SU-DHL-6 (cell line): ENCODE measurements around the gene GRIK1.

Experiments
- EZH2phosphoT487 ChIP-seq: fragments of 200-600 bp; sonication (generic), shearing (Covaris generic); conservative IDR thresholded peaks from 2 replicates; pipeline ENCODE4 v1.6.1; 2018; ENCODE audit warnings: mild to moderate bottlenecking, antibody characterized with exemption, low read length, moderate library complexity, mixed read lengths
- TF ChIP-seq, protein P1 (sequence below): fragments of 200-600 bp; sonication (generic); IDR thresholded peaks from one replicate; pipeline ENCODE4 v1.5.1; 2017; ENCODE audit warnings: antibody characterized with exemption, mild to moderate bottlenecking, low read length, moderate library complexity; ENCODE audit not compliant: insufficient read depth, poor library complexity, severe bottlenecking

DNA sequence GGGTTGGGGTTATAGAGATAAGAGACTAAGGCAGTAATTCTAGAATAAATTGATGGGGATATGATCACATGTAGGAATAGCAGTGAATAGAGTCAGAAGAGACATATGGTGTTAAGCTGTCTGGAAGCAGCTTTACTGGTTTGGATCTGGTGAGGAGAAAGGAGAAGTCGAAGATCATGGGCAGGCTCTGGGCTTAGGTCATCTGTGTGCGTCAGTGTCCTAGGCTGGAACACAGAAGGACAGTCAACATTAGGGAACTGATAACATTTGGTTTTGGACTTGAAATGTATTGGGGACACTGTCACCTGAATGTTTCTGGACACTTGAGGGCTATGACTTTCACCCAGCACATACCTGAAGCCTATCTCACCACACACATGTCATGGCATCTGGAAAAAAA, 13.9 kb upstream of the GRIK1 start:
- TF ChIP-seq, protein P1, sequence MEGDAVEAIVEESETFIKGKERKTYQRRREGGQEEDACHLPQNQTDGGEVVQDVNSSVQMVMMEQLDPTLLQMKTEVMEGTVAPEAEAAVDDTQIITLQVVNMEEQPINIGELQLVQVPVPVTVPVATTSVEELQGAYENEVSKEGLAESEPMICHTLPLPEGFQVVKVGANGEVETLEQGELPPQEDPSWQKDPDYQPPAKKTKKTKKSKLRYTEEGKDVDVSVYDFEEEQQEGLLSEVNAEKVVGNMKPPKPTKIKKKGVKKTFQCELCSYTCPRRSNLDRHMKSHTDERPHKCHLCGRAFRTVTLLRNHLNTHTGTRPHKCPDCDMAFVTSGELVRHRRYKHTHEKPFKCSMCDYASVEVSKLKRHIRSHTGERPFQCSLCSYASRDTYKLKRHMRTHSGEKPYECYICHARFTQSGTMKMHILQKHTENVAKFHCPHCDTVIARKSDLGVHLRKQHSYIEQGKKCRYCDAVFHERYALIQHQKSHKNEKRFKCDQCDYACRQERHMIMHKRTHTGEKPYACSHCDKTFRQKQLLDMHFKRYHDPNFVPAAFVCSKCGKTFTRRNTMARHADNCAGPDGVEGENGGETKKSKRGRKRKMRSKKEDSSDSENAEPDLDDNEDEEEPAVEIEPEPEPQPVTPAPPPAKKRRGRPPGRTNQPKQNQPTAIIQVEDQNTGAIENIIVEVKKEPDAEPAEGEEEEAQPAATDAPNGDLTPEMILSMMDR, result no peak
- no peak for TF ChIP-seq EZH2phosphoT487
